Upper lobe of right lung (tissue), 1 donor: ENCODE data around the gene PPARGC1A. TPM values are rescaled to one million over a fixed set of nuclear protein-coding genes. Genes with fewer than 3 reads are reported as not detected.

ENCODE experiments used
- ATAC-seq: fragments of 200-7000 bp; cut with Tn5 transposase; one replicate; pipeline ENCODE4 v1.9.1; 2020; ENCODE audit warnings: mild to moderate bottlenecking, moderate library complexity
- DNase-seq: peaks from one replicate; pipeline ENCODE4 v3.0.0-alpha.2; 2020
- H3K27ac ChIP-seq: fragments of 200-600 bp; one replicate; pipeline ENCODE4 v1.8.0; 2022
- H3K27me3 ChIP-seq: fragments of 200-600 bp; one replicate; pipeline ENCODE4 v1.8.0; 2022; ENCODE audit warnings: mild to moderate bottlenecking
- H3K36me3 ChIP-seq: fragments of 200-600 bp; one replicate; pipeline ENCODE4 v1.8.0; 2022
- H3K4me1 ChIP-seq: fragments of 200-600 bp; one replicate; pipeline ENCODE4 v1.8.0; 2022
- H3K4me3 ChIP-seq: fragments of 200-600 bp; one replicate; pipeline ENCODE4 v1.8.0; 2022; ENCODE audit warnings: mild to moderate bottlenecking
- H3K9me3 ChIP-seq: fragments of 200-600 bp; one replicate; pipeline ENCODE4 v1.8.0; 2022
- CTCF ChIP-seq: fragments of 200-600 bp; IDR thresholded peaks from one replicate; pipeline ENCODE4 v1.8.0; 2022; ENCODE audit warnings: antibody characterized with exemption
- intact Hi-C: fragments of 100-400 bp; cut with DNase I; formaldehyde crosslinking; loops from one replicate; pipeline ENCODE4 v1.11.0; 2022
- total RNA-seq: library from RNA; stranded (reverse); fragmentation: NEBNext Ultra II Directional; extraction: Animal tissue kit (Norgen Biotek cat#: 25700); gene quantifications from one replicate; pipeline ENCODE4 v1.2.1, GENCODE V29; 2021
- donor health status: DM: no; HTN: yes; CAD: no; lungs with severe emphysema.

PPARGC1A gene
- total RNA-seq, 1 donor from 2014 or later: 14.2 TPM

DNA sequence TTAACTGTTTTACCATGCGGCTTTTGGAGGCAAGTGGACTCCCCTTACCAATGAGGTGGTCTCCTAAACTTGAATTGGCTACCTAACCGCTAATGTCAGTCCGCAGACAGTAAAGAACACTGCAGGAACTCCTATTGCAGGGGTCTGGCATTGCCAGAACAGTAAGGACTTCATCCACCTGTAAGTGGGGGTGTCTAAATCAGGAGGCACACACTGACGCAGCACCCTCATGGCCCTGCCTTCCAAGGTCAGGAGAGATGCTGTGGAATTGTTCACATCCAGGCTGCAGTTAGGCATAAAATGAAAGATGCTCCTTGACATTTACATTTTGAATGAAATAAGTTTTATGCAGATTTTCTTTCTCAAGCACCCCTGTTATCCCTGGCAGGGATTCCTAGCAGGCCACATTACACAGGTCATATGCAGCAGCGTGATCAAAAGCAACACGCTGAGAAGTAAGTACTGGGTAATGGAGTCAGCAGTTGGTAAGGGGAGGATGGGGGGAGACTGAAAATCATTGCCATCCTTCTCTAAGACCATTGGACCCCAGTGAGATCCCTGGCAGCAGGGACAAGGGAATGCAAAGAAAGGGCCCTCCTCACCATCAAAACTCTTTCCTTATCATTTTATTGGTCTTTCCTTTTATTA is 3.8 kb downstream of the PPARGC1A start:
- no peaks in the 10 kb centered on the region for H3K9me3 ChIP-seq
- no peak overlapping the region for H3K4me3 ChIP-seq
- H3K27ac ChIP-seq: no peak overlapping the region
- peaks cover 10% of the 10 kb centered on the region for H3K4me1 ChIP-seq
- H3K36me3 ChIP-seq: no peaks in the 10 kb centered on the region
- intact Hi-C loops: no loop called here
- H3K27me3 ChIP-seq: no peaks in the 10 kb centered on the region
- TF ChIP-seq CTCF: no peak
- DNase-seq: no peak
- ATAC-seq: no peak

GRCh38 chr4:23884741-23885140 is 5.1 kb downstream of the PPARGC1A start:
- Histone ChIP-seq H3K4me3 (no peak overlapping the region), H3K27ac (no peak overlapping the region), H3K4me1 (peaks cover 13% of the 10 kb centered on the region), H3K9me3 (no peaks in the 10 kb centered on the region), H3K27me3 (no peaks in the 10 kb centered on the region), H3K36me3 (no peaks in the 10 kb centered on the region)
- no peak for TF ChIP-seq CTCF
- no peak for DNase-seq
- no peak for ATAC-seq
- intact Hi-C loops: no loop called here

GRCh38 chr4:23884261-23884660 is 5.6 kb downstream of the PPARGC1A start:
- no peak overlapping the region for H3K27ac ChIP-seq
- ATAC-seq: no peak
- intact Hi-C loops: no loop called here

DNA sequence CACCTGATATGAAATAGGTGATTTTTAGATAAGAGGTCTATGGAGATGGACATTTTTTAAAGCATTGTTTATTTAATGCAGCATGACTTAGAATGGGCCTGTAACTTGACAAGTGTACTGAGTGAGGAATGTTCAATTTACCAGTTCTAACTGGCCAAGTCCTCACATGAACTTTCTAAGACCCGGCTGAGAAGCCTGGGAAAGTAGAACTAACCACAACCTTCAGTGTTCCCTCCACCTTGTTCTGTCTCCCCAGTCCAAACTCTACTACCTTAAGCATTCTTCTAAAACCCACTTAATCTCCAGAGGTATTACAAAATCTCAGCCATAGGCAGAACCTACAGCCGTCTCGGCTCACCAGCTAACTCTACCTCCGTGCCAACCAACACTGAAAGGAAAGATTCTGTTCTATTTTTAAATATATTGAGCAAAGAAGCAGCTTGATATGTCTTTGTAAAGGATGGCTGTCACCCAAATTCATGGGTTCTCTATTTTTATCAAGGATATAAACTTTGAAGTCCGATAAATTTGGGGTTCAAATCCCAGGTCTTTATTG is 6.8 kb downstream of the PPARGC1A start:
- no peak for DNase-seq
- H3K4me1 ChIP-seq: peaks cover 13% of the 10 kb centered on the region
- H3K4me3 ChIP-seq: no peak overlapping the region

More at GRCh38 chr4:23884261-23884660, 5.6 kb downstream of the PPARGC1A start:
- Histone ChIP-seq H3K9me3 (no peaks in the 10 kb centered on the region), H3K4me3 (no peak overlapping the region), H3K27me3 (no peaks in the 10 kb centered on the region), H3K4me1 (peaks cover 13% of the 10 kb centered on the region), H3K36me3 (no peaks in the 10 kb centered on the region)
- no peak for DNase-seq
- TF ChIP-seq CTCF: no peak

GRCh38 chr4:23881674-23882337 is 8.0 kb downstream of the PPARGC1A start:
- intact Hi-C loops: no loop called here
- H3K9me3 ChIP-seq: no peaks in the 10 kb centered on the region
- ATAC-seq (peak; percentile 40), DNase-seq (no peak)
- TF ChIP-seq CTCF: no peak
- H3K4me3 ChIP-seq: no peak overlapping the region
- H3K36me3 ChIP-seq: no peaks in the 10 kb centered on the region
- peaks cover 13% of the 10 kb centered on the region for H3K4me1 ChIP-seq
- H3K27me3 ChIP-seq: no peaks in the 10 kb centered on the region
- H3K27ac ChIP-seq: no peak overlapping the region

More for the DNA sequence above, 6.8 kb downstream of the PPARGC1A start:
- TF ChIP-seq CTCF: no peak
- Histone ChIP-seq H3K27me3 (no peaks in the 10 kb centered on the region), H3K36me3 (no peaks in the 10 kb centered on the region), H3K27ac (no peak overlapping the region), H3K9me3 (no peaks in the 10 kb centered on the region)
- intact Hi-C loops: no loop called here
- peak; percentile 71 for ATAC-seq
